HG03354 (cell line): ENCODE data around the gene RAPGEF2.
"Not testable (repeated sequence)": the region's sequence is repeated elsewhere in the genome, so short reads cannot be mapped to it uniquely, and the experiment has no call there.

ENCODE experiments used
- ATAC-seq: cut with Tn5 transposase; IDR thresholded peaks from one replicate; pipeline ENCODE4 v1.9.1; 2021; ENCODE audit warnings: mild to moderate bottlenecking; ENCODE audit not compliant: unreplicated experiment, poor library complexity, severe bottlenecking

Gene RAPGEF2

GRCh38 chr4:159379064-159379463, 276.2 kb downstream of the RAPGEF2 start:
- not testable (repeated sequence) for ATAC-seq

- ATAC-seq: no peak
These were observed 277.0 kb downstream of the RAPGEF2 start for GRCh38 chr4:159379836-159380235.

GRCh38 chr4:159382856-159383561, 280.1 kb downstream of the RAPGEF2 start:
- ATAC-seq: no peak

- ATAC-seq: no peak
These were observed 280.7 kb downstream of the RAPGEF2 start for GRCh38 chr4:159383562-159383931.

GRCh38 chr4:159384017-159384416, 281.1 kb downstream of the RAPGEF2 start:
- no peak for ATAC-seq

GRCh38 chr4:159384632-159385031, 281.8 kb downstream of the RAPGEF2 start:
- no peak for ATAC-seq

- no peak for ATAC-seq
These were observed 283.7 kb downstream of the RAPGEF2 start for GRCh38 chr4:159386620-159387019.

- ATAC-seq: no peak
These were observed 286.9 kb downstream of the RAPGEF2 start for GRCh38 chr4:159389756-159390155.

GRCh38 chr4:159390648-159391047, 287.8 kb downstream of the RAPGEF2 start:
- no peak for ATAC-seq

- ATAC-seq: no peak
These were observed 292.8 kb downstream of the RAPGEF2 start for GRCh38 chr4:159395693-159396092.

GRCh38 chr4:159396151-159396550, 293.3 kb downstream of the RAPGEF2 start:
- no peak for ATAC-seq

GRCh38 chr4:159398236-159398638, 295.4 kb downstream of the RAPGEF2 start:
- no peak for ATAC-seq

GRCh38 chr4:159400558-159401225, 297.8 kb downstream of the RAPGEF2 start:
- no peak for ATAC-seq

- ATAC-seq: no peak
These were observed 298.4 kb downstream of the RAPGEF2 start for GRCh38 chr4:159401226-159401712.

GRCh38 chr4:159401791-159402380, 299.0 kb downstream of the RAPGEF2 start:
- ATAC-seq: no peak
